GM19239 (cell line): Measurements from ENCODE around the gene BTBD9.

Experiments used
- DNase-seq: peaks from one replicate; pipeline ENCODE4 v3.0.0; 2011; ENCODE audit warnings: low spot score; ENCODE audit not compliant: insufficient read length
- FAIRE-seq: peaks from 2 replicates; lab custom pipeline; 2011; peaks lifted over from hg19 to GRCh38; lab: Jason Lieb, UNC

The BTBD9 gene

GRCh38 chr6:38639498-38640215 lies at the start of gene BTBD9:
Gene BTBD9, minus strand, starts transcription at chr6:38639929.
- FAIRE-seq: peak; percentile 79
- peak; percentile 68 for DNase-seq

GRCh38 chr6:38688579-38689087 lies 48.9 kb upstream of the BTBD9 start:
- DNase-seq (no peak), FAIRE-seq (peak; percentile 93)

GRCh38 chr6:38687549-38687948 lies 47.8 kb upstream of the BTBD9 start:
- DNase-seq (no peak), FAIRE-seq (no peak)

GRCh38 chr6:38687043-38687353 lies 47.3 kb upstream of the BTBD9 start:
- DNase-seq (no peak), FAIRE-seq (peak; percentile 49)

- DNase-seq (no peak), FAIRE-seq (no peak)
Measured at GRCh38 chr6:38686270-38687042, 46.7 kb upstream of the BTBD9 start.

GRCh38 chr6:38684904-38685303 lies 45.2 kb upstream of the BTBD9 start:
- FAIRE-seq (no peak), DNase-seq (no peak)

GRCh38 chr6:38684237-38684636 lies 44.5 kb upstream of the BTBD9 start:
- no peak for FAIRE-seq
- no peak for DNase-seq

- no peak for DNase-seq
- FAIRE-seq: no peak
Measured at GRCh38 chr6:38681850-38682249, 42.1 kb upstream of the BTBD9 start.

GRCh38 chr6:38679668-38680067 lies 39.9 kb upstream of the BTBD9 start:
- no peak for DNase-seq
- FAIRE-seq: no peak

GRCh38 chr6:38678178-38678760 lies 38.5 kb upstream of the BTBD9 start:
- DNase-seq: no peak
- no peak for FAIRE-seq

- no peak for DNase-seq
Measured at GRCh38 chr6:38676974-38677544, 37.3 kb upstream of the BTBD9 start.

GRCh38 chr6:38676236-38676973 lies 36.7 kb upstream of the BTBD9 start:
- DNase-seq (no peak), FAIRE-seq (no peak)

More at GRCh38 chr6:38676974-38677544, 37.3 kb upstream of the BTBD9 start:
- peak; percentile 93 for FAIRE-seq

GRCh38 chr6:38673397-38674165 lies 33.9 kb upstream of the BTBD9 start:
- DNase-seq: no peak
- FAIRE-seq: peak; percentile 82

GRCh38 chr6:38671885-38672467 lies 32.2 kb upstream of the BTBD9 start:
- peak; percentile 56 for DNase-seq
- peak; percentile 98 for FAIRE-seq

GRCh38 chr6:38658418-38659167 lies 18.9 kb upstream of the BTBD9 start:
- DNase-seq: no peak
- FAIRE-seq: no peak

GRCh38 chr6:38656896-38657295 lies 17.2 kb upstream of the BTBD9 start:
- FAIRE-seq: no peak
- no peak for DNase-seq

- no peak for DNase-seq
- FAIRE-seq: no peak
Measured at GRCh38 chr6:38654263-38654662, 14.5 kb upstream of the BTBD9 start.

- DNase-seq (no peak), FAIRE-seq (no peak)
Measured at GRCh38 chr6:38651121-38651784, 11.5 kb upstream of the BTBD9 start.
